IPS-20b (cell line): ENCODE results near the gene SLC66A2.

Experiments
- H3K27ac ChIP-seq: one replicate; pipeline ENCODE4 v1.5.1; 2013; ENCODE audit warnings: low read length
- H3K27me3 ChIP-seq: 2 replicates; pipeline ENCODE4 v1.6.1; 2013; ENCODE audit warnings: mild to moderate bottlenecking, low read length, inconsistent platforms; ENCODE audit not compliant: insufficient read depth
- H3K36me3 ChIP-seq: 2 replicates; pipeline ENCODE4 v1.6.1; 2013; ENCODE audit warnings: low read depth, mild to moderate bottlenecking, inconsistent platforms, low read length, moderate library complexity; ENCODE audit not compliant: insufficient read depth
- H3K4me1 ChIP-seq: 2 replicates; pipeline ENCODE4 v1.6.1; 2013; ENCODE audit warnings: mild to moderate bottlenecking, control low read depth, inconsistent platforms, low read length, moderate library complexity; ENCODE audit not compliant: insufficient read depth
- H3K4me3 ChIP-seq: 2 replicates; pipeline ENCODE4 v1.5.1; 2013; ENCODE audit warnings: mild to moderate bottlenecking, low read length, inconsistent platforms
- H3K9ac ChIP-seq: 2 replicates; pipeline ENCODE4 v1.6.1; 2013; ENCODE audit warnings: low read depth, mild to moderate bottlenecking, inconsistent platforms, low read length, moderate library complexity
- H3K9me3 ChIP-seq: 2 replicates; pipeline ENCODE4 v1.6.1; 2013; ENCODE audit warnings: mild to moderate bottlenecking, low read depth, low read length, inconsistent platforms; ENCODE audit not compliant: insufficient read depth

The SLC66A2 gene

GRCh38 chr18:79902075-79902474 is 49.4 kb downstream of the SLC66A2 start:
- H3K4me1 ChIP-seq: no peaks in the 10 kb centered on the region
- no peak overlapping the region for H3K9ac ChIP-seq
- H3K36me3 ChIP-seq: no peaks in the 10 kb centered on the region
- H3K9me3 ChIP-seq: peaks cover 36% of the 10 kb centered on the region
- no peak overlapping the region for H3K4me3 ChIP-seq
- H3K27me3 ChIP-seq: no peaks in the 10 kb centered on the region
- no peak overlapping the region for H3K27ac ChIP-seq

DNA sequence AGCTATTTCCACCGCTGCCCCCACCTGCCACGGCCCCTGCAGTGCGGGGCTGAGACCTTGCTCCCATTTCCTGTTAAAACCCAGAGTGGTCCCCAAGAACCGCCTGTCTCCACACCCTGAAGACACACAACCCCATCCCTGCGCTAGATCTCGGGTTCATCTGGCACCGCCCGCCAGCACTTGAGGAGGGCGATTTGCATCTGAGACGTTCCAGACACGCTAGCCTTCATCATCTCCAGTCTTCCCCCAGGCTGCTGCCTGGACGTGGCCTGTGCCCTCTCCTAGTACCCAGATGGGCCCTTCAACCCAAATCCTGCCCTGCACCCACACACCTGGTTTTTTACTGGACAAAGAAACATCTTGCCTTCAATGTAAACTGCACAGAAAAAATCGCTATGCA is 49.8 kb downstream of the SLC66A2 start:
- Histone ChIP-seq H3K4me1 (no peaks in the 10 kb centered on the region), H3K4me3 (no peak overlapping the region), H3K9me3 (peaks cover 40% of the 10 kb centered on the region), H3K27ac (no peak overlapping the region), H3K27me3 (no peaks in the 10 kb centered on the region), H3K9ac (no peak overlapping the region), H3K36me3 (no peaks in the 10 kb centered on the region)

- no peak overlapping the region for H3K4me3 ChIP-seq
- H3K27me3 ChIP-seq: no peaks in the 10 kb centered on the region
- peaks cover 48% of the 10 kb centered on the region for H3K9me3 ChIP-seq
- no peak overlapping the region for H3K27ac ChIP-seq
- no peak overlapping the region for H3K9ac ChIP-seq
- H3K36me3 ChIP-seq: no peaks in the 10 kb centered on the region
- H3K4me1 ChIP-seq: no peaks in the 10 kb centered on the region
Observed at GRCh38 chr18:79900610-79901570, 50.6 kb downstream of the SLC66A2 start.

GRCh38 chr18:79899609-79900445 is 51.6 kb downstream of the SLC66A2 start:
- peaks cover 59% of the 10 kb centered on the region for H3K9me3 ChIP-seq
- H3K4me3 ChIP-seq: no peak overlapping the region
- H3K36me3 ChIP-seq: no peaks in the 10 kb centered on the region
- H3K27me3 ChIP-seq: no peaks in the 10 kb centered on the region
- H3K9ac ChIP-seq: no peak overlapping the region
- no peaks in the 10 kb centered on the region for H3K4me1 ChIP-seq
- no peak overlapping the region for H3K27ac ChIP-seq

- Histone ChIP-seq H3K27me3 (no peaks in the 10 kb centered on the region), H3K27ac (no peak overlapping the region), H3K4me1 (no peaks in the 10 kb centered on the region), H3K4me3 (no peak overlapping the region), H3K9me3 (peaks cover 66% of the 10 kb centered on the region), H3K9ac (no peak overlapping the region), H3K36me3 (no peaks in the 10 kb centered on the region)
Observed at GRCh38 chr18:79898952-79899608, 52.4 kb downstream of the SLC66A2 start.

DNA sequence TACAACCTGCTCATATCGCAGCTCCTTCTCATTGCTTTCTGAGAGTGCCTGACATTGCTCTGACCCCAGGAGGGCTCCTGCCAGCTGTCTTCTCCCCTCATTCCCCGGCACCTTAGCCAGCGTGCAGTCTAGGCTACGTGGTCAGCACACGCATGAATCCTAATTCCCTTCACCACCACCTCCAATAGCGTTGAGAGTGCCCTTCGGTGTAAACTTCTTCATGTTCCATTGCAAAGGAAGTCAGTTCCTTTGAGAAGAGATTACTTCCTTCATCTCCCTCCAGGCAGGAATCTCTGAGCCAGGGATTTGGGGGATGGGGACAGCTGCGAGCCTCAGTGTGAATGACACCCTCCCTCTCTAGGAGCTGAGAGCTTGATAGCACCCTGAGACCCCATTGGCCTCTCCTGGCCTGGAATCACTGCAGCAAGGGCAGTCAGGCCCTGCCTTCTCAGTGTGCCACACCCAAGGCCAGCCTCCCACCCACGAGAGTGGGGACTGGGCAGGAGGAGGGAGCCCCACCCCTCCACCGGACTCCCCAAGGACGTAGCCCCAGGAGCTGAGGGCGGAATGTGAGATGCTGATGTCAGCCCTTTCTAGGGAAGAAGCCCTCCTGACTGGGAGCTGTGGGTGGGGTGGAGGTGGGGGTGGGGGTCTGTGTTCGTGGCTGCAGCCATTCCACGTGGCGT is 53.4 kb downstream of the SLC66A2 start:
- no peak overlapping the region for H3K9ac ChIP-seq
- no peak overlapping the region for H3K27ac ChIP-seq
- no peaks in the 10 kb centered on the region for H3K27me3 ChIP-seq
- H3K9me3 ChIP-seq: peaks cover 76% of the 10 kb centered on the region
- no peak overlapping the region for H3K4me3 ChIP-seq
- no peaks in the 10 kb centered on the region for H3K36me3 ChIP-seq
- no peaks in the 10 kb centered on the region for H3K4me1 ChIP-seq

- no peak overlapping the region for H3K9ac ChIP-seq
- no peaks in the 10 kb centered on the region for H3K36me3 ChIP-seq
- H3K9me3 ChIP-seq: peaks cover 86% of the 10 kb centered on the region
- H3K27ac ChIP-seq: no peak overlapping the region
- H3K4me1 ChIP-seq: no peaks in the 10 kb centered on the region
- H3K4me3 ChIP-seq: no peak overlapping the region
- H3K27me3 ChIP-seq: no peaks in the 10 kb centered on the region
Observed at GRCh38 chr18:79896738-79897137, 54.7 kb downstream of the SLC66A2 start.

DNA sequence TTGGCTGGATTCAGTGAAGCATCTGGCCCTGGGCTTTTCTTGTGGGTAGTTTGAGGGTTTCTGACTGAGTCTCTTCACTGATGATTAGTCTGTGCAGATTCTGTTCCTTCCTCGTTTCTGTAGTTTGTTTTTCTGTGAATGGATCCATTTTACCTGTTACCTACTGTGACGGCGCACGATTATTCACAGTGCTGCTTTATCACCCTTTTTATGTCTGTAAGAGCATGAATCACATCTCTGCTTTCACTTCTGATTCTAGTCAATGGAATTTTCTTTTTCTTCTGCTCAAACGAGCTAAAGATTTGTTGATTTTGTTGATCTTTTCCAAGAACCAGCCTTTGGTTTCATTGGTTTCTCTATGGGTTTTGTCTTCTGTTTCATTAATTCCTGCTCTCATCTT is 60.8 kb downstream of the SLC66A2 start:
- H3K27me3 ChIP-seq: no peaks in the 10 kb centered on the region
- no peaks in the 10 kb centered on the region for H3K4me1 ChIP-seq
- H3K36me3 ChIP-seq: no peaks in the 10 kb centered on the region
- H3K4me3 ChIP-seq: no peak overlapping the region
- peaks cover 84% of the 10 kb centered on the region for H3K9me3 ChIP-seq
- no peak overlapping the region for H3K27ac ChIP-seq
- no peak overlapping the region for H3K9ac ChIP-seq

GRCh38 chr18:79889569-79889968 is 61.9 kb downstream of the SLC66A2 start:
- H3K9ac ChIP-seq: no peak overlapping the region
- no peaks in the 10 kb centered on the region for H3K27me3 ChIP-seq
- no peak overlapping the region for H3K4me3 ChIP-seq
- H3K4me1 ChIP-seq: no peaks in the 10 kb centered on the region
- H3K36me3 ChIP-seq: no peaks in the 10 kb centered on the region
- no peak overlapping the region for H3K27ac ChIP-seq
- H3K9me3 ChIP-seq: peaks cover 76% of the 10 kb centered on the region

DNA sequence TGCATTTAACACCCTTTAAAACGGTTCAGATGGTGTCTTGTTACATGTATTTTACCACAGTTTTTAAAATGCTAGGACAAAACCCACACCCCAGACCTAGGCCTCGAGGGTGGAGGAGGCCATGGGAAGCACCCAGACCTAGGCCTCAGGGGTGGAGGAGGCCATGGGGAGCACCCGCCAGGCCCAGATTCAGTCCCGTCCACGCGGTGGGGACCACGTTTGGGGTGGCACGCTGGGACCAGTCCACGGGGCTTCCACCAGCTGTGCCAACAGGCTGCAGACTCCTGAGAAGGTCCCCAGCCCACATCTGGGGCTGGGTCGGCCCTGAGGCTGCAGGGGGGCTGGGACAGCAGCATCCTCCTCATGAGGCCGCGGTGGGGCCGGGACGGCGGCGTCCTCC is 63.4 kb downstream of the SLC66A2 start:
- no peak overlapping the region for H3K9ac ChIP-seq
- peaks cover 61% of the 10 kb centered on the region for H3K9me3 ChIP-seq
- H3K4me1 ChIP-seq: no peaks in the 10 kb centered on the region
- no peak overlapping the region for H3K4me3 ChIP-seq
- no peaks in the 10 kb centered on the region for H3K36me3 ChIP-seq
- no peak overlapping the region for H3K27ac ChIP-seq
- H3K27me3 ChIP-seq: no peaks in the 10 kb centered on the region
